ENCODE results near the gene NRARP.

DNA sequence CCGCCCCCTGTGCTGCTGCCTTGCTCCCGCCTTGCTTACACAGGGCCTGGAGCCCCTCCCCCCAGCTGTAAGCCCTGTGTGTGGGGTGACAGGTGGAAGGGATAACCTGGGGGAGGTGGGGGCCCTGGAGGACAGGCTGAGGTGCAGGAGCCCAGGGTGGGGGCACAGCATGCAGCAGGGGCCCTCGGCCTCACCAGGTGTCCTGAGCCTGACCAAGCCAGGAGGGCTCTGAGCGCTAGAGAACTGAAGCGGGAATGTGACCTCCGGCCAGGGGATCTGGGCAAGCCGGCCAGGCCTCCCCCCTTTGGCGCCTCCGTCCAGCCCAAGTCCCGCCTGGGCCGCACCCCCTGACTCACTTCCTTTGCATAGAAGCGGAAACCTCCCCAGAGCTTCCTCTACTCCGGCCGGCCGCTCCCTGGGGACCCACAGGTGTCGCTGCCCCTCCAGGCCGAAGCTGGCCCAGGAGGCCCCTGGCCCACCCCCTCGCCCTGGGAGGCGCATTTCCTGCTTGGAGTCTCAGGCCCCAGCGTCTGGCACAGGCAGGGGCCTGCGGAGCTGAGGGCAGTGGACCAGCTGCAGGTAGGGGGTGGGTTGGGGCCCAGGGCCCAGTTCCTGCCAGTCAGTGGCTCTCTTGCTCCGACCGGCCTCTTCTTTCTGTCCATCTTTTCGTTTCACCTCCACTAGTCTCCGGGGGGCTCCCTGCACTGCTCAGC lies 24.6 kb downstream of the NRARP start, which contains the start of gene TOR4A:
- TF ChIP-seq CTCF (conservative IDR thresholded peaks at IDR 0.05 in 1 of 2, IDR thresholded peaks at IDR 0.05 in 1 of 2; ENCODE audit: extremely low read depth in 1 of 2, insufficient read depth in 1 of 2, low read depth in 1 of 2, low read length in 2 of 2): no peak
- TF ChIP-seq EZH2 (IDR thresholded peaks at IDR 0.05; ENCODE audit: borderline replicate concordance, low read length): no peak

Measured in mammary epithelial cell (primary cell).